Mucosa of descending colon (tissue), 3 donors: ENCODE data around the gene ANTXR2. TPM values are rescaled to one million over a fixed set of nuclear protein-coding genes. Genes with fewer than 3 reads are reported as not detected.

ENCODE experiments used
- ATAC-seq: fragments of 200-7000 bp; cut with Tn5 transposase; one replicate; pipeline ENCODE4 v1.9.1; 2020; ENCODE audit warnings: mild to moderate bottlenecking, moderate library complexity
- DNase-seq, 3 donors: peaks; one replicate each; pipeline ENCODE4 v3.0.0-alpha.2; 2020
- H3K36me3 ChIP-seq: fragments of 200-600 bp; one replicate; pipeline ENCODE4 v1.8.0; 2021; ENCODE audit warnings: low read depth, mild to moderate bottlenecking
- H3K4me1 ChIP-seq: fragments of 200-600 bp; one replicate; pipeline ENCODE4 v1.8.0; 2021; ENCODE audit warnings: low read depth, mild to moderate bottlenecking
- H3K4me3 ChIP-seq: fragments of 200-600 bp; one replicate; pipeline ENCODE4 v1.8.0; 2021; ENCODE audit warnings: mild to moderate bottlenecking
- H3K9me3 ChIP-seq: fragments of 200-600 bp; one replicate; pipeline ENCODE4 v1.8.0; 2021; ENCODE audit warnings: mild to moderate bottlenecking
- CTCF ChIP-seq: fragments of 200-600 bp; IDR thresholded peaks from one replicate; pipeline ENCODE4 v1.8.0; 2022; ENCODE audit warnings: antibody characterized with exemption, mild to moderate bottlenecking
- intact Hi-C, 2 donors: fragments of 100-400 bp; cut with DNase I in 1 of 2; cut with micrococcal nuclease in 1 of 2; formaldehyde crosslinking; loops; one replicate each; pipeline versions ENCODE4 v1.11.0 to v1.11.1; 2022; cut with DNase I, micrococcal nuclease
- total RNA-seq, 3 donors: library from RNA; stranded (reverse); fragmentation: NEBNext Ultra II Directional in 2 of 3; extraction: Animal tissue kit (Norgen Biotek cat#: 25700) in 2 of 3; gene quantifications; one replicate each; pipeline versions ENCODE4 v1.2.1 to v1.2.4, GENCODE V29; 2021 to 2023
- donor health status: DM: no; HTN: no; CAD: no; lungs with moderate emphysema.
- donor health status: DM: no; HTN: no; CAD: no.
- donor health status: DM: no; HTN: yes; CAD: no.

Gene ANTXR2
- total RNA-seq, 3 donors from 2014 or later = 83.2 to 276 (median 120) TPM

- no peak for DNase-seq
- Histone ChIP-seq H3K4me3 (no peak overlapping the region), H3K9me3 (no peaks in the 10 kb centered on the region), H3K36me3 (no peaks in the 10 kb centered on the region), H3K4me1 (no peaks in the 10 kb centered on the region)
- intact Hi-C loops = no loop called here
- TF ChIP-seq CTCF = no peak
- ATAC-seq = no peak
These were observed 218.1 kb downstream of the ANTXR2 start for GRCh38 chr4:79854856-79855502.

- intact Hi-C loops = no loop called here
- no peaks in the 10 kb centered on the region for H3K9me3 ChIP-seq
- no peak for ATAC-seq
These were observed 220.7 kb downstream of the ANTXR2 start for GRCh38 chr4:79852305-79852730.

GRCh38 chr4:79851625-79852304, 221.3 kb downstream of the ANTXR2 start:
- Histone ChIP-seq H3K4me3 (no peak overlapping the region), H3K9me3 (no peaks in the 10 kb centered on the region), H3K36me3 (no peaks in the 10 kb centered on the region), H3K4me1 (no peaks in the 10 kb centered on the region)
- no peak for TF ChIP-seq CTCF
- intact Hi-C loops = no loop called here
- DNase-seq (no peak), ATAC-seq (no peak)

More at GRCh38 chr4:79852305-79852730, 220.7 kb downstream of the ANTXR2 start:
- Histone ChIP-seq H3K36me3 (no peaks in the 10 kb centered on the region), H3K4me1 (no peaks in the 10 kb centered on the region), H3K4me3 (no peak overlapping the region)
- no peak for TF ChIP-seq CTCF
- DNase-seq = peak; percentile 15 to 27 (median 19)

Other genes with a start within 250 kb of the ANTXR2 start
- 10 to 100 TPM in 1 of 3 donors, 1 to 10 TPM in 1, under 1 TPM in 1; 0.41 to 10.1 (median 2.9) TPM for gene PRDM8, start 124.3 kb upstream of the ANTXR2 start, total RNA-seq
- gene FGF5, start 193.4 kb upstream of the ANTXR2 start, total RNA-seq = 1 to 10 TPM in 1 of 3 donors, under 1 TPM in 1, not detected in 1; 0.05 to 1.1 TPM